Trophoblast cell (in vitro differentiated cells and primary cell): ENCODE measurements around the gene RALGAPA2.

Source experiments
- DNase-seq, 2 donors: peaks; one replicate each; pipeline ENCODE4 v3.0.0-alpha.2; 2016
- H2AFZ ChIP-seq: 2 replicates; pipeline ENCODE4 v1.6.1; 2013; ENCODE audit warnings: low read length, moderate library complexity, mild to moderate bottlenecking; ENCODE audit not compliant: insufficient read depth, poor library complexity
- H2AK5ac ChIP-seq: 2 replicates; pipeline ENCODE4 v1.6.1; 2013; ENCODE audit warnings: mild to moderate bottlenecking, low read length
- H2BK120ac ChIP-seq: 2 replicates; pipeline ENCODE4 v1.6.1; 2013; ENCODE audit warnings: low read length, mild to moderate bottlenecking, moderate library complexity; ENCODE audit not compliant: insufficient read depth, poor library complexity
- H2BK12ac ChIP-seq: 2 replicates; pipeline ENCODE4 v1.6.1; 2013; ENCODE audit warnings: mild to moderate bottlenecking, low read length, moderate library complexity
- H2BK5ac ChIP-seq: 2 replicates; pipeline ENCODE4 v1.6.1; 2013; ENCODE audit warnings: low read length, low read depth, moderate library complexity, mild to moderate bottlenecking; ENCODE audit not compliant: poor library complexity
- H3K14ac ChIP-seq: 2 replicates; pipeline ENCODE4 v1.6.1; 2013; ENCODE audit warnings: mild to moderate bottlenecking, low read length
- H3K18ac ChIP-seq: 2 replicates; pipeline ENCODE4 v1.6.1; 2013; ENCODE audit warnings: mild to moderate bottlenecking, low read length
- H3K23ac ChIP-seq: 2 replicates; pipeline ENCODE4 v1.6.1; 2013; ENCODE audit warnings: low read length
- H3K27ac ChIP-seq: 2 replicates; pipeline ENCODE4 v1.5.1; 2013; ENCODE audit warnings: low read depth, mild to moderate bottlenecking, inconsistent platforms, low read length, moderate library complexity
- H3K27me3 ChIP-seq: 2 replicates; pipeline ENCODE4 v1.6.1; 2013; ENCODE audit warnings: inconsistent platforms, mild to moderate bottlenecking, low read length, moderate library complexity; ENCODE audit not compliant: insufficient read depth
- H3K36me3 ChIP-seq, 2 experiments: 1 replicate in 1 of 2; 2 replicates in 1 of 2; pipeline ENCODE4 v1.6.1; 2013; ENCODE audit warnings: low read length in 2 of 2, mild to moderate bottlenecking in 2 of 2, moderate library complexity in 1 of 2; ENCODE audit not compliant: insufficient read depth in 2 of 2, control insufficient read depth in 1 of 2
- H3K4ac ChIP-seq: 2 replicates; pipeline ENCODE4 v1.6.1; 2013; ENCODE audit warnings: low read depth, mild to moderate bottlenecking, low read length, moderate library complexity
- H3K4me1 ChIP-seq, 2 experiments: 1 replicate in 1 of 2; 2 replicates in 1 of 2; pipeline ENCODE4 v1.6.1; 2013; ENCODE audit warnings: low read length in 2 of 2, mild to moderate bottlenecking in 2 of 2, moderate library complexity in 1 of 2; ENCODE audit not compliant: insufficient read depth in 2 of 2, control insufficient read depth in 1 of 2
- H3K4me2 ChIP-seq: 2 replicates; pipeline ENCODE4 v1.6.1; 2013; ENCODE audit warnings: inconsistent platforms, mild to moderate bottlenecking, low read length, moderate library complexity
- H3K4me3 ChIP-seq: 2 replicates; pipeline ENCODE4 v1.5.1; 2013; ENCODE audit warnings: mild to moderate bottlenecking, low read depth, low read length, inconsistent platforms
- H3K79me1 ChIP-seq: one replicate; pipeline ENCODE4 v1.6.1; 2013; ENCODE audit warnings: low read length
- H3K79me2 ChIP-seq: 2 replicates; pipeline ENCODE4 v1.6.1; 2013; ENCODE audit warnings: low read length, mild to moderate bottlenecking; ENCODE audit not compliant: control insufficient read depth, insufficient read depth, poor library complexity
- H3K9ac ChIP-seq: 2 replicates; pipeline ENCODE4 v1.6.1; 2013; ENCODE audit warnings: mild to moderate bottlenecking, low read length
- H3K9me3 ChIP-seq: 2 replicates; pipeline ENCODE4 v1.6.1; 2013; ENCODE audit warnings: low read depth, mild to moderate bottlenecking, control low read depth, inconsistent platforms, low read length; ENCODE audit not compliant: insufficient read depth
- H4K12ac ChIP-seq: 2 replicates; pipeline ENCODE4 v1.6.1; 2013; ENCODE audit warnings: low read depth, mild to moderate bottlenecking, low read length, moderate library complexity
- H4K8ac ChIP-seq: 2 replicates; pipeline ENCODE4 v1.6.1; 2013; ENCODE audit warnings: low read depth, mild to moderate bottlenecking, low read length, moderate library complexity
- H4K91ac ChIP-seq: one replicate; pipeline ENCODE4 v1.6.1; 2013; ENCODE audit warnings: low read depth, mild to moderate bottlenecking, low read length, moderate library complexity
- WGBS: extraction: QIAGEN DNeasy Blood & Tissue Kit; methylation state at CpG from one replicate; pipeline ENCODE4 v1.1.7; 2013; ENCODE audit warnings: missing lambda C conversion rate; ENCODE audit not compliant: insufficient read length, insufficient coverage; ENCODE audit errors: extremely low coverage; 5-methylcytosine and 5-hydroxymethylcytosine counted together

RALGAPA2 gene

DNA sequence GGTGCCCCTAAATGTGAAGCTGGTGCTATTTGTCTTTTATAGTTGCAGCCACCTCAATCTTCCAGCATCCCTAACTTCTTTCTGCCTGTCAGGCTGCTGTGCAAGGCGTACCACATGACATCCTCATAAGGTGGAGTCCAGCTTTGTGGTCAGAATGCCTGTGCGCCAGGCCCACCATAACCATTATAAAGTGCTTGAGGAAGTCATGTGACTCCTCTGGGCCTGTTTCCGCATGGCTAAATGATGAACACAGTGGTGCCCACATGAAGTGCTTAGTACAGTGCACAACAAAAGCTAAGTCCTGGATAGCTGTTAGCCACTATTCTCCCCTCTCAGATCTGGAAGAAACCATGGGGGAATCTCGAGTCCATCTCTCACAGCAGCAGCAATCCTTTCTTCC, 268.9 kb downstream of the RALGAPA2 start:
- Histone ChIP-seq H3K4ac (no peak overlapping the region), H2AK5ac (no peak overlapping the region), H3K14ac (no peak overlapping the region), H2AFZ (no peak overlapping the region), H4K8ac (no peak overlapping the region), H3K9ac (no peak overlapping the region), H3K4me3 (no peak overlapping the region), H3K23ac (no peak overlapping the region), H3K9me3 (no peaks in the 10 kb centered on the region), H3K79me1 (no peaks in the 10 kb centered on the region), H3K27ac (no peak overlapping the region), H3K4me1 (no peaks in the 10 kb centered on the region), H3K4me2 (no peak overlapping the region), H3K36me3 (no peaks in the 10 kb centered on the region), H2BK120ac (no peak overlapping the region), H3K18ac (no peak overlapping the region), H4K91ac (no peak overlapping the region), H3K79me2 (no peaks in the 10 kb centered on the region), H4K12ac (no peak overlapping the region), H3K27me3 (no peaks in the 10 kb centered on the region), H2BK12ac (no peak overlapping the region), H2BK5ac (no peak overlapping the region)
- DNase-seq = no peak
- WGBS = no CpG with 5 or more reads among the region's 4 CpGs

DNA sequence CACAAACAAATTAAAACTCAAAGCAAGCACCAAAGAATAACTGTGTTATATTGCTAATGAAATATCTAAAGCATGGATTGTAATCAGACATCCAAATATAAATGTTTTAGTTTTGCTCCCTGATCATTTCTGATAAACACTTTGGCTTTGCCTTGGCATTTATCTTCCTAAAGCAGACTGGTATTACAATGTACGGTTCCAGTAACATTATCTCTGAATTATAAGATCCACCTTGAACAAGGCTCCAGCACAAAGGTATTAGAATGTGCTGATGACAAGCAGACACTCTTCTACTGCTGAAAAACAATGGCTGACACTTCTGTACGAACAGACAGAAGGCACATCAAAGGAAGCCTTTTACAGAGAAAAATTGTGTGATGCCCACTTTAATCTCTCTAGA, 270.0 kb downstream of the RALGAPA2 start:
- H3K23ac ChIP-seq = no peak overlapping the region
- H3K27ac ChIP-seq = no peak overlapping the region

DNA sequence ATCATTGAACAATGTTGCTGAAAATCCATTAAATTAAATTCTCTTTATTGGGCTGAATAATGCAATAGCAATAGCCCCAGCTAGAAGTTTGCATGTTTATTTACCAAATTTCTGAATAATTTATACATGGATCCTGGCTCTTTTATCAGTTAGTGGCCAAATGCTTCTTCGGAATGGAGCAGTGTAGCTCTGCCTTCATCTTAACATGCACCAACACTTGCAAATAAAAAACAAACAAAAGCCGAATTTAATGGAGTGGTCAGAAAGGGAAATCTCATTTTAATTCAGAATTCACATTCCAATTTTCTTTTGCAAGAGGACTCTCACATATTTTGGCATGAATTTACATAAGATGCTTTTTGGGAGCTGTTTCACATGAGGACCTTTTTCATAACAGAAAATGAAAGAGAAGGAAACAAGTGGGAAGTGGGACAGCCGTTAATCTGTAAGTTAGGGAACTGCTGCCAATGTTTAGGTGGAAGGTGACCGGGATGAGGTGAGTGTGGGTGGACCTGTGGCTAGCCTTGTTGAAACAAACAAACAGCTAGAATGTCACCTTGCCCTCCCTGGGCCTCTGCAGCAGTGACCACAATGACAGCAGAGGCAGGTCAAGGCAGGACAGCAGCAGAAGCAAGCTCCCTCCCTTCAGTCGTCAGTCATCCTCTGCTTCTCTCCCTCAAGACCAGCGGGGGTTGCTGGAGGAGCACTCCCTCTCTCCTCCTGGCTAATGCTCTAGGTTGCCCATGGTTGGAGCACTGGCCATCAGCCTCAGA, 271.4 kb downstream of the RALGAPA2 start:
- Histone ChIP-seq H4K12ac (no peak overlapping the region), H2BK5ac (no peak overlapping the region), H2BK12ac (no peak overlapping the region), H3K79me1 (no peaks in the 10 kb centered on the region), H3K27me3 (no peaks in the 10 kb centered on the region), H3K23ac (no peak overlapping the region), H3K9me3 (peaks cover 4% of the 10 kb centered on the region), H3K9ac (no peak overlapping the region), H3K27ac (no peak overlapping the region), H2AFZ (no peak overlapping the region), H2BK120ac (no peak overlapping the region), H3K14ac (no peak overlapping the region), H3K4me1 (no peaks in the 10 kb centered on the region), H4K91ac (no peak overlapping the region), H3K4me3 (no peak overlapping the region), H3K36me3 (no peaks in the 10 kb centered on the region), H3K4me2 (no peak overlapping the region), H3K79me2 (no peaks in the 10 kb centered on the region), H2AK5ac (no peak overlapping the region), H4K8ac (no peak overlapping the region), H3K4ac (no peak overlapping the region), H3K18ac (no peak overlapping the region)
- WGBS = no CpG with 5 or more reads among the region's 6 CpGs
- DNase-seq = no peak

More for the DNA sequence above, 270.0 kb downstream of the RALGAPA2 start:
- no peaks in the 10 kb centered on the region for H3K27me3 ChIP-seq
- no peak for DNase-seq
- no peak overlapping the region for H2BK120ac ChIP-seq
- H4K8ac ChIP-seq = no peak overlapping the region
- no peaks in the 10 kb centered on the region for H3K9me3 ChIP-seq
- no peak overlapping the region for H3K18ac ChIP-seq
- no peaks in the 10 kb centered on the region for H3K79me1 ChIP-seq
- H3K79me2 ChIP-seq = no peaks in the 10 kb centered on the region
- no peak overlapping the region for H4K12ac ChIP-seq
- H2BK5ac ChIP-seq = no peak overlapping the region
- no peak overlapping the region for H3K4me2 ChIP-seq
- no peak overlapping the region for H3K9ac ChIP-seq
- H3K4me3 ChIP-seq = no peak overlapping the region
- WGBS = no CpG with 5 or more reads among the region's 2 CpGs
- no peak overlapping the region for H3K14ac ChIP-seq
- H3K4ac ChIP-seq = no peak overlapping the region
- H3K4me1 ChIP-seq = no peaks in the 10 kb centered on the region
- no peak overlapping the region for H4K91ac ChIP-seq
- H2AFZ ChIP-seq = no peak overlapping the region
- no peak overlapping the region for H2AK5ac ChIP-seq
- no peak overlapping the region for H2BK12ac ChIP-seq
- no peaks in the 10 kb centered on the region for H3K36me3 ChIP-seq

- no peak overlapping the region for H2AK5ac ChIP-seq
- no peak overlapping the region for H3K23ac ChIP-seq
- H2BK120ac ChIP-seq = no peak overlapping the region
- H2BK5ac ChIP-seq = no peak overlapping the region
- no peak overlapping the region for H3K18ac ChIP-seq
- H3K27me3 ChIP-seq = no peaks in the 10 kb centered on the region
- H2BK12ac ChIP-seq = no peak overlapping the region
- H4K91ac ChIP-seq = no peak overlapping the region
- no peak overlapping the region for H3K14ac ChIP-seq
- no peaks in the 10 kb centered on the region for H3K79me1 ChIP-seq
- no peak overlapping the region for H3K4me3 ChIP-seq
- no peak overlapping the region for H4K8ac ChIP-seq
- no peak overlapping the region for H2AFZ ChIP-seq
- no peaks in the 10 kb centered on the region for H3K36me3 ChIP-seq
- no peaks in the 10 kb centered on the region for H3K79me2 ChIP-seq
- H3K27ac ChIP-seq = no peak overlapping the region
- H4K12ac ChIP-seq = no peak overlapping the region
- no peaks in the 10 kb centered on the region for H3K4me1 ChIP-seq
- no peak overlapping the region for H3K4me2 ChIP-seq
- no peak for DNase-seq
- H3K4ac ChIP-seq = no peak overlapping the region
- no peak overlapping the region for H3K9ac ChIP-seq
- peaks cover 4% of the 10 kb centered on the region for H3K9me3 ChIP-seq
- no CpG with 5 or more reads among the region's 16 CpGs for WGBS
These were observed 272.0 kb downstream of the RALGAPA2 start for GRCh38 chr20:20440481-20440880.
